Activated T-helper 1 cell treated with anti-CD3 and anti-CD28 coated beads, Interleukin-2, amount 50 U/mL, for 16 hours (primary cell): ENCODE results near the gene EIF4H.
"Not testable (repeated sequence)": the region's sequence is repeated elsewhere in the genome, so short reads cannot be mapped to it uniquely, and the experiment has no call there.

Experiments
- DNase-seq, 2 donors: peaks; one replicate each; pipeline ENCODE4 v3.0.0-alpha.2; 2020; ENCODE audit warnings: low read depth in 1 of 2, low spot score in 1 of 2

Gene EIF4H

DNA sequence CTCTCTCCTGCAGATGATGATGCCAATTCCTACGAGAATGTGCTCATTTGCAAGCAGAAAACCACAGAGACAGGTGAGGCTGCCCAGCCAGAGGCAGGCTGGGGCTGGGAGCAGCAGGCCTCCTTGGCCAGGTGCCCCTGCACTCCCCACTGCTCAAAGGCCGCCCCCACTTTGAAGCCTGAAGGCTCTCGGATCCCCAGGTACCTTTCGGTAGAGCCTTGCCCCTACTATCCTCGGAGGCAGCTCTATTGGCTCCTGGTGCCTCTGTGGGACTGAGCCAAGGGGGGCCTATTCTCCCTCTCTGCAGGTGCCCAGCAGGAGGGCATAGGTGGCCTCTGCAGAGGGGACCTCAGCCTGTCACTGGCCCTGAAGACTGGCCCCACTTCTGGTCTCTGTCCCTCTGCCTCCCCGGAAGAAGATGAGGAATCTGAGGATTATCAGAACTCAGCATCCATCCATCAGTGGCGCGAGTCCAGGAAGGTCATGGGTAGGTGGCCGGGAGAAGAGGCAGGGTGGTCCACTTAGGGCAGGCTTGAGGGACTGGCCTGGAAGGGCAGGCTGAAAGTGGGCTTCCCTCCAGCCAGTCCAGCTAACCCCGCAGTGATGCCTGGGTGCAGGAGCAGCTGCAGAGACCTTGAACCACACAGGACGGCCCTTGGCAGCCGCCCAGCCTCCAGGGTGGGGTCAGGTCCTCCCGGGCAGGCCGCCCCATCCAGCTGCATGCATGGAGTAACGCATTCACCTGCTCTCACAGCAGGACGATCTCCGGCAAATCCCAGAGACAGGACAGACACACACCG is 49.8 kb downstream of the EIF4H start:
- no peak for DNase-seq

DNA sequence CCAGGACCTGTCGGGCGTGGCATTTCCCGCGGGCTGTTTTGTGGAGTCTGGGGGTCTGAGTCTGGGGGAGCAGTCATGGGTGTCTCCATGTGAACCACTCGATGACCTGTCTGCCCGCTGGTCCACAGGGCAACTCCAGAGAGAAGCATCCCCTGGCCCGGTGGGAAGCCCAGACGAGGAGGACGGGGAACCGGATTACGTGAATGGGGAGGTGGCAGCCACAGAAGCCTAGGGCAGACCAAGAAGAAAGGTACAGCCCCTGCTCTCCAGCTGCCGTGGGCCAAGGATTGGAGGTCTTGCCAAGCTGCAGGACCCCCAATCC is 50.3 kb downstream of the EIF4H start:
- DNase-seq: no peak

DNA sequence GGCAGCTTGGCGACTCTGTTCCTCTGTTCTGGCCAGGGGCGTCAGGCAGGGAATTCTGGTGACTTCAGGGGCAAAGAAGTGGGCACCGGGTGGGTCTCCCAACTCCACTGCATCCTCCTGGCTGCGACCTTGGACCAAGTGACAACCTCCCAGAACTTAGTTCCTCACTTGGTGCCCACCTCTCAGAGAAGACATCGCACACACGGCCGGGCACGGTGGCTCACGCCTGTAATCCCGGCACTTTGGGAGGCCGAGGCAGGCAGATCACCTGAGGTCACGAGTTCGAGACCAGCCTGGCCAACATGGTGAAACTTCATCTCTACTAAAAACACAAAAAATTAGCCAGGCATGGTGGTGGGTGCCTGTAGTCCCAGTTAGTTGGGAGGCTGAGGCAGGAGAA is 50.8 kb downstream of the EIF4H start:
- DNase-seq: not testable (repeated sequence)

DNA sequence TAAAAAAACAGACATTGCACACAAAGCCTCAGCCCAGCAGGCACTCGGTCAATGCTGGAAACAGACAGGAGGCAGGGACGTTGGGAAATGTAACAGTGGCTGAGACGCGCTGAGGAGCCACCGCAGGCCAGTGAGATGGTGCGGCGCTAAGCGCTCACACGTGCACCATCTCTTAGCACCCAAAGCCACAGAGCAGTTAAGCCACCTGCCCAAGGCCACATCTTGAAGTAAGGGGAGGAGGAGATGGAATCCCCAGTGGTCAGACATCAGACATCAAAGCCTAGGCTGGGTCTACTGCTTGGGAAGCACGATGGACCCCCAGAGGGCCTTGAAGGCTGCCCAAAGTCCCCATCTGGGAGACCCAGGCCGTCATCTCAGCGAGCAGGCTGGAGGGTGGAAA is 51.2 kb downstream of the EIF4H start:
- DNase-seq: no peak

DNA sequence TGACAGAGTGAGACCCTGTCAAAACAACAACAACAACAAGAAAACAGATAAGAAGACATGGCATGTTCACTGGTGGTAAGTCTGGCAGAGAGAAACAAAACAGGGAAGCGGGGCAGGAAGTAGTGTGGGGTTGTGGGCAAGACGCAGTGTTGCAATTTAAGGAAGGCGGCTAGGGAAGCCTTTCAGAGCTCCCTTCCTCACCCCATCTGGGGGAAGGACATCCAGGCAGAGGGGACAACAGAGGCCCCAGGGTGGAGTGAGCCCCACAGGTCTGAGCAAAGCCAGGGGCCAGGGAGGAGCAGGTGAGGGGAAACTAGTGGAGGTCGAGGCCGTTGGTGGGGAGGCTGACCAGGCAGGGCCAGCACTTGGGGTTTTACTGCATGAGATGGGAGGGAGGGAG is 52.5 kb downstream of the EIF4H start:
- DNase-seq: no peak

DNA sequence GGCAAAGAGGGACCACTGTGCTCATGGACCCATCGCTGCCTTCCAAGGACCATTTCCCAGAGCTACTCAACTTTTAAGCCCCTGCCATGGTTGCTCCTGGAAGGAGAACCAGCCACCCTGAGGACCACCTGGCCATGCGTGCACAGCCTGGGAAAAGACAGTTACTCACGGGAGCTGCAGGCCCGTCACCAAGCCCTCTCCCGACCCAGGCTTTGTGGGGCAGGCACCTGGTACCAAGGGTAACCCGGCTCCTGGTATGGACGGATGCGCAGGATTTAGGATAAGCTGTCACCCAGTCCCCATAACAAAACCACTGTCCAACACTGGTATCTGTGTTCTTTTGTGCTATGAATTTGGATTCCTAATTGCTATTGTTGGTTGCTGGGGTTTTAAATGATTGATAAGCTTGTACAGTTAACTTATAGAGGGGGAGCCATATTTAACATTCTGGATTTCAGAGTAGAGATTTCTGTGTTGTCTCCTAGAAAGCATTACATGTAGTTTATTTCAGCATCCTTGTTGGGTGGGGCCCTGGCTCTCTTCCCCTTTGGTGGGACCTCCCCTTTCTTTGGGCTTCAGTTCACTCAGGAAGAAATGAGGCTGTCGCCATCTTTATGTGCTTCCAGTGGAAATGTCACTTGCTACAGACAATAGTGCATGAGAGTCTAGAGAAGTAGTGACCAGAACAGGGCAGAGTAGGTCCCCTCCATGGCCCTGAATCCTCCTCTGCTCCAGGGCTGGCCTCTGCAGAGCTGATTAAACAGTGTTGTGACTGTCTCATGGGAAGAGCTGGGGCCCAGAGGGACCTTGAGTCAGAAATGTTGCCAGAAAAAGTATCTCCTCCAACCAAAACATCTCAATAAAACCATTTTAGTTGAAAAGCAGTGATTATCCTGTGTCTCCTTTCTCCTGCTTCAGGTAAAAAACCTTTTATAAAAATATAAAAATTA is 55.1 kb downstream of the EIF4H start:
- DNase-seq: no peak

DNA sequence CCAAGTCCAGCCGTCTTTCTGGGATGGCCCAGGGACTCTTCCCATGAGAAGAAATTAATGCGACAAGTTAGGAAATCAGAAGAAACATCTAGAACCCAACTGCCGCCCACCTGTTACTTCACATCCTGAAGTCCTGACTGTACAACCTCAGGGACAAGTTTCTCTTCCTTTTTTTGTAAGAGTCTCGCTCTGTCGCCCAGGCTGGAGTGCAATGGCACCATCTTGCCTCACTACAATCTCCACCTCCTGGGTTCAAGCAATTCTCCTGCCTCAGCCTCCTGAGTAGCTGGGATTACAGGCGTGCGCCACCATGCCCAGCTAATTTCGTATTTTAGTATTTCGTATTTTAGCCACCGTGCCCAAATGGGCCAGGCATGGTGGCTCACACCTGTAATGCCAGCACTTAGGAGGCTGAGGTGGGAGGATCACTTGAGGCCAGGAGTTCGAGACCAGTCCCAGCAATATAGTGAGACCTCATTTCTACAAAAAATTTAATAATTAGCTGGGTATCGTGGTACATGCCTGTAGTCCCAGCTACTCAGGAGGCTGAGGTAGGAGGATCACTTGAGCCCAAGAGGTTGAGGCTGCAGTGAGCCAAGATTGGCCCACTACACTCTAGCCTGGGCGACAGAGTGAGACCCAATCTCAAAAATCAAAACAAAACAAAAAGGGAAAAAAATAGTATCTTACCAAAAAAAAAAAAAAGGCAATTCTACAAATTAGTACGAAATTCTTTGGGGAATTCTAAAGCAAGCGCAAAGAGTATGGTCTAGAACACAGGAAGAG is 56.5 kb downstream of the EIF4H start:
- no peak for DNase-seq

DNA sequence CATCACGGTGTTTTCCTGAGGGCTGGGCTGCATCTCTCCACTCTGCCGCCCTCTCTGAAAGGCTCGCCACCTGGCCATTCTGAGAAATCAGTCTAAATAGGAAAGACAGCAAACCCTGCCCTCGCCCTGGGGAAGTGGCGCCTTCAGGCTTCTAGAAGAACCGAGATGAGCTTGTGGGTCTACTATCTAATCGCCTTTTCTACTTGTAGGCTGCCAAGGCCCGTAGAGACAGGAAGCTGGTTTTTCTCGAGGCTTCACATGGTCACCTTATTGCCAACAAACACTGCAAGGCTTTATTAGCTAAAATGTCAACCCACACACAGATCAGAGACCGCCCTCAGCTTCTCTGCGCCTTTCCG is 57.1 kb downstream of the EIF4H start:
- DNase-seq: no peak

DNA sequence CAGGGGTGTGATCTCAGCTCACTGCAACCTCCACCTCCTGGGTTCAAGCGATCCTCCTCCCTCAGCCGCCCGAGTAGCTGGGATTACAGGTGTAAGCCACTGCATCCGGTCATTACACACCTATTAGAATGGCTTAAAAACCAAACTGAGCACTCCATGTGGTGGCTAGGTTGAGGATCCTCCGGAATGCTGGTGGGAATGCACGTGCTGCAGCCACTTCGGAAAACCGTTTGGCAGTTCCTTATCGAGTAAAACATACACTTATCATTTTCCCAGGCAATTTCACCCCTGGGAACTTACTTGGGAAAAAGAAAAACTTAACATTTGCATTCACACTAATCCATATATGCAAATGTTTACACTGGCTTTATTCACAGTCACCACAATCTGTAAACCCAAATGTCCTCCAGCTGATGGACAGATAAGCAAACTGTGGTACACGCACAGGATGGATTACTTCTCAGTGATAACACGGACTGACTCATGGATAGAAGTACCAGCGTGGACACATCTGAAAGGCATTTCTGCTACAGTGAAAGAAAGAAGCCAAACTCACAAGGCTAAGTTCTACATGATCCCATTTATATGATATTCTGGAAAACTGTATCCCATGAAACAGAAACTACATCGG is 59.6 kb downstream of the EIF4H start:
- no peak for DNase-seq

DNA sequence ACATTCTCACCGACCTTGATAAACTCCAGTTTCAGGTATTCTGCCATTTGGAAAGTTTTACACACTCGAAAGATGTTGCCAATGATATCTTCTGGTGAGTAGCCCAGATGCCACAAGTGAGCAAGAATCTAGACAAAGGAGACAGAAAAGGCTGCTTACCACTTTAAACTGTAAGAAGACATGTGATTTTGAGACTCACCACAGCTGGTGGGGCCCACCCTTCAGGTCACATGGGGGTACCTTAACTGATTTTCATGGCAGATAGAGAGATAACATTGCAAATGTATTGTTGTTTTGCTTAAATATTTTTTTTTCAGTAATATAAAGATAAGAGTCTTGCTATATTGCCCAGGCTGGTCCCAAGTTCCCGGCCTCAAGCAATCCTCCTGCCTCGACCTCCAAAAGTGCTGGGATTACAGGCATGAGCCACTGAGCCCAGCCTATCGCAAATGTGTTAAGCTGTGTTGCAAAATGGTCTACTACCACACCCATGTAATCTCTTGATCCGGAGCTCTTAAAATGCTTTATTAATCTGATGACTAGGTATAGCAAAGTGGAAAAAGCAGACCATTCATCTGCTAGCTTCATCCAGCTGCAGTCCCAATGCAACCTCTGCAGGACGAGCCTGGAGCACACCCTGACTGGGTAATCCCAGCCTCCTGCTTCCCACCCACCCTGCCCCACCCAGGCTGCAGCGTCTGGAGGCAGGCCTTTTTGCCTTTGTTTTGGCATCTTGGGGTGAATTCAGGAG is 61.5 kb downstream of the EIF4H start:
- no peak for DNase-seq

DNA sequence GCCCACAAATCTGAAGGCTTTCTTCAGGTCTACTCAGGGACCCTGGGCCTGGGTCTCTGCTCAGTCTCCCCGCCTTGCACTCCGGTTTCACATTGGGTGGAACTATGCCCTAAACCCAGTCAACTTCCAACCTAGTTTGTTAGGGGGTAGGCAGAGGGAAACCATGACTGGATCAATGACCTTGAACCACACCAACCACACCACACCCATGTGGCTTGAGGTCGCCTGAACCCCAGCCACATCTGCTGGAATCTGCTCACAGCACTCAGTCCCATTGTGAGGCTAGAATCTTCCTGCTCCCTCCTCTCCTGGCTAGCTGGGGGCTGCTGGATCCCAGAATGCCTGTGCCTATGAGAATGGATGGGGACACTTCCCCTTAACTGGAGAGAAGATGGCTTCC is 62.1 kb downstream of the EIF4H start:
- no peak for DNase-seq

DNA sequence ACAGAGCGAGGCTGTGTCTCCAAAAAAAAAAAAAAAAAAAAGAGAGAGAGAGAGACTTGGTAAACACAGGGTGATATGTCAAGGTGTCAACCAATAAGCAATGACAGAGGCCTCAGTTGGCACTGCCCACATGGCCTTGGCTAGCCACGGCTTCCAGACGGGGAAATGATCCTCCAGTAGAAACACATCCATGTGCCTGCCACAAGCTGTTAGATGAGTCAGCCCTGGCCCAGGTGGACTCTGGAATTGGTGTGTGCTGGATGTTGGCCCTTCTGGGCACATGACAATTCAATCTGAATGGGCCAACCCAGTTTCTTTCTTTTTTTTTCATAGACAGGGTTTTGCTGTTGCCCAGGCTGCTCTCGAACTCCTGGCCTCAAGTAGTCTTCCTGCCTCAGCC is 66.3 kb downstream of the EIF4H start:
- DNase-seq: no peak

DNA sequence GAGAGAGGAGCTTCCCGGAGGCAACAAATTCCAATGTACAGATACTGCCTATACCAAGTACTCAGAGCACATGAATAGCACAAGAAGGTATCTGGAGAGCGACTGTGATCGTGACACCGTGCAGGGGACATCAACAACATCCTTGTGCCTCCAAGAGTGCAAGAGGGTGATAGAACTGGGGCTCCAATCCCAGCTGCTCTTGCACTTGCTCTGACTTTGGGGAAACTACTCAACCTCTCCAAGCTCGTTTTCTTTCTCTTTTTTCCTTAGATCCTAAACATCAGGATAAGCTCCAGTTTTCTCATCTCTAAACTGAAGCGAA is 67.9 kb downstream of the EIF4H start:
- no peak for DNase-seq

DNA sequence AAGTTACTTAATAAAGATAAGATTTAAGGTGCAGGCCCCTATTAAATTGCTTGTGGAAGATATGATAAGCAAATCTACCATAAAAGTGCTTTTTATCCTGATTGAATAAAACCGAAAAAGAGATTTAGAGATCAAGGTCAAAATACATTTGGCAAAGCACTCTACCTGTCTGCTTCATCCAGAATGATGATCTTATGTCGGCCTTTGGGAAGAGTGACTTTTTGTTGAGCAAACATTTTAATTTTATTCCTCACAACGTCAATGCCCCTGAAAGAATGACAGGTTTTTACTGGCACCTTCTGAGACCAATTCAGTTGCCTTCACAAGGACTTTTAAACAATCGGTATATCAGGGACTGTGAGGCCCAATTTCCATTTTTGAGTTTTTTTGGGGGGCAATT is 72.3 kb downstream of the EIF4H start:
- DNase-seq: no peak
